ENCODE data around the gene SPNS3.

The SPNS3 gene

DNA sequence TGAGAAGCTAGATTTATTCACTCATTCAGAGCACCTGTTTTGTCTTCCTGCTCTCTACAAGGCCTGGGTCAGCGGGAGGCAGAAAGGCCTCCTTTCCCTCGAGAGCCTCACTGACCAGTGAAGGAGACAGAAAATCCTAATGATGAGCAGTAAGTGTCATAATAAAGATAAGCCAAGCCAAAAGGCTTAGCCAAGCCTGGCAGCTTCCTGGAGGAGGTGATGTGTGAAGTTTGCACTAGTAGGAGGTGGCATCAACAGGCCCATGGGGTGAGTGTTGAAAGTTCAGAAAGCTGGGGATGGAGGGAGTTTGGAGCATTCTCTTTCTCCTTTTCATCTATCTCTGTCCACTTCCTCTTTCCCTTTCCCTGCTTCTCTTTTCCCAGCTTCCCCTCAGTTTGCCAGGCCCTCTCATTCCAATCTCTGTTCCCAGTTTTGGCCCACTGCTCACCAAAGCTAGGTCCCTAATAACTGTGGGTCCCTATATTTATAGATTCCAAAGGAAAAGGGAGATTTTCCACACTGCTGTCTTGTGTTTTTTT lies 16.5 kb upstream of the SPNS3 start:
- H3K9me2 ChIP-seq (replicated peaks; ENCODE audit: insufficient read depth, low read length) = no peaks in the 10 kb centered on the region
- no peaks in the 10 kb centered on the region for H4K20me1 ChIP-seq (ENCODE audit: insufficient read depth, low read length)
- no peaks in the 10 kb centered on the region for H3K27me3 ChIP-seq (replicated peaks; ENCODE audit: insufficient read depth, low read length)
- no peaks in the 10 kb centered on the region for H3K36me3 ChIP-seq (replicated peaks; ENCODE audit: insufficient read depth, low read length)
- no peak overlapping the region for H2AFZ ChIP-seq (ENCODE audit: low read length)
- peaks cover 4% of the 10 kb centered on the region; the same call in 1 of the 2 replicates for H3K4me1 ChIP-seq (ENCODE audit: low read length)
- no peak overlapping the region for H3K4me3 ChIP-seq (ENCODE audit: low read length)
- no peak overlapping the region for H3K9ac ChIP-seq (ENCODE audit: low read length)
- H3K79me2 ChIP-seq (ENCODE audit: low read length) = no peaks in the 10 kb centered on the region
- H3K9me3 ChIP-seq (replicated peaks; ENCODE audit: insufficient read depth, low read length) = no peaks in the 10 kb centered on the region
- no peak overlapping the region for H3K4me2 ChIP-seq (ENCODE audit: low read depth, low read length)
- no peak overlapping the region for H3K27ac ChIP-seq (ENCODE audit: low read length)
- no peaks in the 10 kb centered on the region for H3F3A ChIP-seq (ENCODE audit: insufficient read depth, low read length)
- TF ChIP-seq EZH2 (optimal IDR thresholded peaks at IDR 0.05; ENCODE audit: low read depth, low read length) (no peak), EZH2phosphoT487 (IDR thresholded peaks at IDR 0.05; ENCODE audit: low read length) (no peak)
- TF ChIP-seq, protein P1, sequence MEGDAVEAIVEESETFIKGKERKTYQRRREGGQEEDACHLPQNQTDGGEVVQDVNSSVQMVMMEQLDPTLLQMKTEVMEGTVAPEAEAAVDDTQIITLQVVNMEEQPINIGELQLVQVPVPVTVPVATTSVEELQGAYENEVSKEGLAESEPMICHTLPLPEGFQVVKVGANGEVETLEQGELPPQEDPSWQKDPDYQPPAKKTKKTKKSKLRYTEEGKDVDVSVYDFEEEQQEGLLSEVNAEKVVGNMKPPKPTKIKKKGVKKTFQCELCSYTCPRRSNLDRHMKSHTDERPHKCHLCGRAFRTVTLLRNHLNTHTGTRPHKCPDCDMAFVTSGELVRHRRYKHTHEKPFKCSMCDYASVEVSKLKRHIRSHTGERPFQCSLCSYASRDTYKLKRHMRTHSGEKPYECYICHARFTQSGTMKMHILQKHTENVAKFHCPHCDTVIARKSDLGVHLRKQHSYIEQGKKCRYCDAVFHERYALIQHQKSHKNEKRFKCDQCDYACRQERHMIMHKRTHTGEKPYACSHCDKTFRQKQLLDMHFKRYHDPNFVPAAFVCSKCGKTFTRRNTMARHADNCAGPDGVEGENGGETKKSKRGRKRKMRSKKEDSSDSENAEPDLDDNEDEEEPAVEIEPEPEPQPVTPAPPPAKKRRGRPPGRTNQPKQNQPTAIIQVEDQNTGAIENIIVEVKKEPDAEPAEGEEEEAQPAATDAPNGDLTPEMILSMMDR (IDR thresholded peaks at IDR 0.05; ENCODE audit: low read length) = no peak
- no peak for DNase-seq

DNA sequence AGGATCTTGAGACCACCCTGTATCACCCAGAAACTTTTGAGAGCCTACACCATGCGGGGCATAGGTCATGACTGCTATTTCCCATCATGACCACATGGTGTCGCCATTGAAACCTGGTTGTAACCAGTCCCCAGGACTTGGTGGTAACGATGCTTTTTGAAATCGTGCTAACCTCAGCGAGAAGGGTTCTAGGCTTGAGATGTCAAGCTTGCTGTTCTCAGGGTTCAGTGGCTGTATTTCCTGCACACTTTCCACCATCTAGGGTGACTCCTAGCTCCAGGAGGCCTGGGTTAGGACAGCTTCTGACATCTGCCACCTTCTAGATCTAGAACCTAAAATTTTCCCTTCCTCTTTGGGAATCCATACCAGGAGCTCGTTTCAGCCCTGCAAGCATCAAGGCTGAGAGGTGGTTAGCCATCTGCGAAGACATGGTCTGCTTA lies 13.0 kb upstream of the SPNS3 start:
- peak overlapping the region; percentile 61 for H3K4me2 ChIP-seq (ENCODE audit: low read depth, low read length)

DNA sequence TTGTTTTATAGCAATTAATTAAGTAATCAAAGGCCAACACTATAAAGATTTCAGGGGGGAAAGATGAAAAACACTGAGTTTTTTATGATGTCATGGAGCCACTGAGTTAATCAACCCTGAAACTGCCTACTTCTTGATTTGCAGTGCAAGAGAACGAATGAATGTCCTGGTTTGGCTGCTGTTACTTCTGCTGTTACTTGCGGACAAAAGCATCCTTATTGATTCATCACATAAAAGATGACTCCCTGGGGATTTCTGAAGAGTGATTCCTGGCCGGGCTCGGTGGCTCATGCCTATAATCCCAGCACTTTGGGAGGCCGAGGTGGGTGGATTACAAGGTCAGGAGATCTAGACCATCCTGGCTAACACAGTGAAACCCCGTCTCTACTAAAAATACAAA lies 10.9 kb upstream of the SPNS3 start:
- no peaks in the 10 kb centered on the region for H3K9me3 ChIP-seq (replicated peaks; ENCODE audit: insufficient read depth, low read length)
- H3K9me2 ChIP-seq (replicated peaks; ENCODE audit: insufficient read depth, low read length) = no peaks in the 10 kb centered on the region
- TF ChIP-seq, protein P1 (IDR thresholded peaks at IDR 0.05; ENCODE audit: low read length) = no peak
- TF ChIP-seq EZH2phosphoT487 (IDR thresholded peaks at IDR 0.05; ENCODE audit: low read length) (no peak), EZH2 (optimal IDR thresholded peaks at IDR 0.05; ENCODE audit: low read depth, low read length) (no peak)
- H3K79me2 ChIP-seq (ENCODE audit: low read length) = no peaks in the 10 kb centered on the region
- H3K4me2 ChIP-seq (ENCODE audit: low read depth, low read length) = no peak overlapping the region
- no peaks in the 10 kb centered on the region for H3K36me3 ChIP-seq (replicated peaks; ENCODE audit: insufficient read depth, low read length)
- no peak overlapping the region for H2AFZ ChIP-seq (ENCODE audit: low read length)
- peaks cover 4% of the 10 kb centered on the region for H3K4me1 ChIP-seq (ENCODE audit: low read length)
- H3F3A ChIP-seq (ENCODE audit: insufficient read depth, low read length) = no peaks in the 10 kb centered on the region
- H3K9ac ChIP-seq (ENCODE audit: low read length) = no peak overlapping the region
- no peaks in the 10 kb centered on the region for H3K27me3 ChIP-seq (replicated peaks; ENCODE audit: insufficient read depth, low read length)
- DNase-seq = no peak
- H4K20me1 ChIP-seq (ENCODE audit: insufficient read depth, low read length) = no peaks in the 10 kb centered on the region
- H3K4me3 ChIP-seq (ENCODE audit: low read length) = no peak overlapping the region
- no peak overlapping the region for H3K27ac ChIP-seq (ENCODE audit: low read length)

More for the DNA sequence above, 13.0 kb upstream of the SPNS3 start:
- no peaks in the 10 kb centered on the region for H3K9me3 ChIP-seq (replicated peaks; ENCODE audit: insufficient read depth, low read length)
- no peaks in the 10 kb centered on the region for H3K27me3 ChIP-seq (replicated peaks; ENCODE audit: insufficient read depth, low read length)
- no peaks in the 10 kb centered on the region for H3K4me1 ChIP-seq (ENCODE audit: low read length)
- peak overlapping the region; percentile 51 for H2AFZ ChIP-seq (ENCODE audit: low read length)
- H3K4me3 ChIP-seq (ENCODE audit: low read length) = peak overlapping the region; percentile 7; the same call in 1 of the 2 replicates
- H3F3A ChIP-seq (ENCODE audit: insufficient read depth, low read length) = no peaks in the 10 kb centered on the region
- no peak overlapping the region for H3K9ac ChIP-seq (ENCODE audit: low read length)
- peak; percentile 87 for DNase-seq
- TF ChIP-seq EZH2phosphoT487 (IDR thresholded peaks at IDR 0.05; ENCODE audit: low read length) (no peak), EZH2 (optimal IDR thresholded peaks at IDR 0.05; ENCODE audit: low read depth, low read length) (no peak)
- TF ChIP-seq, protein P1 (IDR thresholded peaks at IDR 0.05; ENCODE audit: low read length) = peak; percentile 86
- no peak overlapping the region for H3K27ac ChIP-seq (ENCODE audit: low read length)
- H4K20me1 ChIP-seq (ENCODE audit: insufficient read depth, low read length) = no peaks in the 10 kb centered on the region
- no peaks in the 10 kb centered on the region for H3K36me3 ChIP-seq (replicated peaks; ENCODE audit: insufficient read depth, low read length)
- H3K79me2 ChIP-seq (ENCODE audit: low read length) = no peaks in the 10 kb centered on the region
- no peaks in the 10 kb centered on the region for H3K9me2 ChIP-seq (replicated peaks; ENCODE audit: insufficient read depth, low read length)

Measured in MM.1S (cell line).